Ovary (tissue), 3 donors: Measurements from ENCODE around the gene RBBP8NL.

ENCODE experiments used
- CTCF ChIP-seq, 3 donors: fragments of 450-650 bp in 2 of 3; fragments of 200-600 bp in 1 of 3; IDR thresholded peaks; one replicate each; pipeline versions ENCODE4 v1.5.1 to v1.8.0; 2016 to 2022; ENCODE audit warnings: antibody characterized with exemption in 3 of 3, mild to moderate bottlenecking in 1 of 3
- POLR2A ChIP-seq: fragments of 450-650 bp; IDR thresholded peaks from one replicate; pipeline ENCODE4 v1.6.1; 2017; ENCODE audit warnings: antibody characterized with exemption, mild to moderate bottlenecking, moderate library complexity
- donor health status: DM: no; HTN: no; CAD: no.

- TF ChIP-seq POLR2A (no peak), CTCF (IDR thresholded peaks at IDR 0.05) (no peak)
Measured at GRCh38 chr20:62452475-62453095, 25.2 kb upstream of the RBBP8NL start.
